ENCODE results near the gene ILK.

Gene ILK

GRCh38 chr11:6632116-6633073, 28.8 kb downstream of the ILK start:
- in situ Hi-C loops (cut with HindIII; ENCODE audit: low pct_unique_long_range_greater_than_20kb, low sequenced_read_pairs): no loop called here
- TF ChIP-seq JUND (IDR thresholded peaks at IDR 0.05; ENCODE audit: low read depth): no peak

GRCh38 chr11:6633422-6634408, 30.1 kb downstream of the ILK start:
- in situ Hi-C loops (cut with HindIII; ENCODE audit: low pct_unique_long_range_greater_than_20kb, low sequenced_read_pairs): no loop called here
- TF ChIP-seq JUND (IDR thresholded peaks at IDR 0.05; ENCODE audit: low read depth): no peak
- DNase-seq (ENCODE audit: low read depth in 1 of 2, low spot score in 1 of 2): no peak

More at GRCh38 chr11:6632116-6633073, 28.8 kb downstream of the ILK start:
- no peak for DNase-seq (ENCODE audit: low read depth in 1 of 2, low spot score in 1 of 2)

GRCh38 chr11:6634534-6634933, 31.0 kb downstream of the ILK start:
- TF ChIP-seq JUND (IDR thresholded peaks at IDR 0.05; ENCODE audit: low read depth): no peak
- in situ Hi-C loops (cut with HindIII; ENCODE audit: low pct_unique_long_range_greater_than_20kb, low sequenced_read_pairs): no loop called here
- DNase-seq (ENCODE audit: low read depth in 1 of 2, low spot score in 1 of 2): no peak

- no peak for TF ChIP-seq JUND (IDR thresholded peaks at IDR 0.05; ENCODE audit: low read depth)
- in situ Hi-C loops (cut with HindIII; ENCODE audit: low pct_unique_long_range_greater_than_20kb, low sequenced_read_pairs): no loop called here
- DNase-seq (ENCODE audit: low read depth in 1 of 2, low spot score in 1 of 2): no peak
Observed at GRCh38 chr11:6635082-6635932, 31.7 kb downstream of the ILK start.

- in situ Hi-C loops (cut with HindIII; ENCODE audit: low pct_unique_long_range_greater_than_20kb, low sequenced_read_pairs): no loop called here
- DNase-seq (ENCODE audit: low read depth in 1 of 2, low spot score in 1 of 2): no peak
- no peak for TF ChIP-seq JUND (IDR thresholded peaks at IDR 0.05; ENCODE audit: low read depth)
Observed at GRCh38 chr11:6636480-6636879, 32.9 kb downstream of the ILK start.

- peak; percentile 38 to 47 for DNase-seq (ENCODE audit: low read depth in 1 of 2, low spot score in 1 of 2)
- in situ Hi-C loops (cut with HindIII; ENCODE audit: low pct_unique_long_range_greater_than_20kb, low sequenced_read_pairs): no loop called here
- no peak for TF ChIP-seq JUND (IDR thresholded peaks at IDR 0.05; ENCODE audit: low read depth)
Observed at GRCh38 chr11:6637871-6638270, 34.3 kb downstream of the ILK start.

- TF ChIP-seq JUND (IDR thresholded peaks at IDR 0.05; ENCODE audit: low read depth): no peak
- in situ Hi-C loops (cut with HindIII; ENCODE audit: low pct_unique_long_range_greater_than_20kb, low sequenced_read_pairs): no loop called here
- DNase-seq (ENCODE audit: low read depth in 1 of 2, low spot score in 1 of 2): peak in 1 of 2 experiments; percentile 5
Observed at GRCh38 chr11:6638429-6638828, 34.9 kb downstream of the ILK start.

GRCh38 chr11:6640036-6640984, 36.7 kb downstream of the ILK start:
- TF ChIP-seq JUND (IDR thresholded peaks at IDR 0.05; ENCODE audit: low read depth): no peak
- in situ Hi-C loops (cut with HindIII; ENCODE audit: low pct_unique_long_range_greater_than_20kb, low sequenced_read_pairs): no loop called here
- DNase-seq (ENCODE audit: low read depth in 1 of 2, low spot score in 1 of 2): no peak

GRCh38 chr11:6640985-6641701, 37.6 kb downstream of the ILK start:
- TF ChIP-seq JUND (IDR thresholded peaks at IDR 0.05; ENCODE audit: low read depth): no peak
- in situ Hi-C loops (cut with HindIII; ENCODE audit: low pct_unique_long_range_greater_than_20kb, low sequenced_read_pairs): no loop called here
- DNase-seq (ENCODE audit: low read depth in 1 of 2, low spot score in 1 of 2): no peak

- in situ Hi-C loops (cut with HindIII; ENCODE audit: low pct_unique_long_range_greater_than_20kb, low sequenced_read_pairs): no loop called here
- no peak for TF ChIP-seq JUND (IDR thresholded peaks at IDR 0.05; ENCODE audit: low read depth)
- DNase-seq (ENCODE audit: low read depth in 1 of 2, low spot score in 1 of 2): no peak
Observed at GRCh38 chr11:6642957-6643356, 39.4 kb downstream of the ILK start.

All from T47D (cell line).